ENCODE measurements around the gene NSD1.

DNA sequence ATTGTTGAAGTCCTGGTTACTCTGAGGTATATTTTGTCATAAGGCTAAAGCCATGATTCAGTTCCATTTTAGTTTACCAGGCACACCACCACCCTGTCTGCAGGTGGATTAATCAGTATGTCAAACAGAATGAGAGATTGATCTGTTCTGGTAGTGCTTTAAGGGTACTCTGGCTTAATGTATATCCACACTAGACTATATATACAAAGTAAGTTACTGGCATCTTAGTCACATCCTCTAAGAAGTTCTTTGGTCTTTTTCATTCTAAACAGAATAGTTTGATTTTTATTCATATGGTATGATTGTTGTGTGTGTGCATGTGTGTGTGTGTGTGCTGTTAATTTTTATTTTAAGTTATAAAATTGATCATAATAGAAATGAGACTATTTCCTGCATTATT lies 108.2 kb downstream of the NSD1 start:
- TF ChIP-seq, protein P1, sequence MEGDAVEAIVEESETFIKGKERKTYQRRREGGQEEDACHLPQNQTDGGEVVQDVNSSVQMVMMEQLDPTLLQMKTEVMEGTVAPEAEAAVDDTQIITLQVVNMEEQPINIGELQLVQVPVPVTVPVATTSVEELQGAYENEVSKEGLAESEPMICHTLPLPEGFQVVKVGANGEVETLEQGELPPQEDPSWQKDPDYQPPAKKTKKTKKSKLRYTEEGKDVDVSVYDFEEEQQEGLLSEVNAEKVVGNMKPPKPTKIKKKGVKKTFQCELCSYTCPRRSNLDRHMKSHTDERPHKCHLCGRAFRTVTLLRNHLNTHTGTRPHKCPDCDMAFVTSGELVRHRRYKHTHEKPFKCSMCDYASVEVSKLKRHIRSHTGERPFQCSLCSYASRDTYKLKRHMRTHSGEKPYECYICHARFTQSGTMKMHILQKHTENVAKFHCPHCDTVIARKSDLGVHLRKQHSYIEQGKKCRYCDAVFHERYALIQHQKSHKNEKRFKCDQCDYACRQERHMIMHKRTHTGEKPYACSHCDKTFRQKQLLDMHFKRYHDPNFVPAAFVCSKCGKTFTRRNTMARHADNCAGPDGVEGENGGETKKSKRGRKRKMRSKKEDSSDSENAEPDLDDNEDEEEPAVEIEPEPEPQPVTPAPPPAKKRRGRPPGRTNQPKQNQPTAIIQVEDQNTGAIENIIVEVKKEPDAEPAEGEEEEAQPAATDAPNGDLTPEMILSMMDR (IDR thresholded peaks at IDR 0.05), result no peak
- no peak for TF ChIP-seq POLR2AphosphoS5 (IDR thresholded peaks at IDR 0.05)

Data from gastroesophageal sphincter (tissue), 3 donors.